8988T (cell line): Measurements from ENCODE around the gene ZWILCH.

Experiments
- DNase-seq: peaks from one replicate; pipeline ENCODE4 v3.0.0; 2011

The ZWILCH gene

GRCh38 chr15:66558271-66558670 is 53.1 kb downstream of the ZWILCH start:
- DNase-seq: no peak

DNA sequence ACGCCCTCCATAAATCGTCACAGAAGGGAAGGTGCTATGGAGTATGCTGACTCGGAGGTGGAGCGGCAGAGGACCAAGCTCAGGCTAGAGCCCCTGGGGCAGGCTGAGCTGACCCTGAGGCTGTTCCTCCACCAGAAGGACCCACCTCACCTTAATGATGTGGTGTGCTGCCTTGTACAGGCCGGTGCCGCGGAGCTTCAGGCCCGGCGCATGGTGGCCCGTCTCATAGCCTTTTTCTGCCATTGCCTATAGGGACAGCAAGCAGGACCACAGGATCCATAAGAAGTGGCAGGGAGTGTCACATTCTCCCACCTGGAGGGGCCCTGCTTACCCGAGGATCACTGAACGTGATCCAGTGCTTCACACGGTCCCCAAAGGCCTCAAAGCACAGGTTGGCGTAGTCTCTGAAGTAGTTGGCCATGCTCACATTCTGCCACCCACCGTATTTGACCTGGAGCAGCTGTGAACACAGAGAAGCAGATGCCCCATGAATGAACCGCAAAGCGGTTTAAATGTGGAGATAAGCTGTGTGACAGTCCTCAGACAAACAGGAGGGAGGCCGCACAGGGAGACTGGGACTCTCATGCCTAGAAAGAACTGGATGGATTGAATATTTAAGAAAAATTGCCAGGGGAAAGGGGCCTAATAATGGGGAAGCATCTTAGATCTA is 55.9 kb downstream of the ZWILCH start:
- no peak for DNase-seq

- DNase-seq: no peak
Measured at GRCh38 chr15:66563126-66563525, 58.0 kb downstream of the ZWILCH start.

DNA sequence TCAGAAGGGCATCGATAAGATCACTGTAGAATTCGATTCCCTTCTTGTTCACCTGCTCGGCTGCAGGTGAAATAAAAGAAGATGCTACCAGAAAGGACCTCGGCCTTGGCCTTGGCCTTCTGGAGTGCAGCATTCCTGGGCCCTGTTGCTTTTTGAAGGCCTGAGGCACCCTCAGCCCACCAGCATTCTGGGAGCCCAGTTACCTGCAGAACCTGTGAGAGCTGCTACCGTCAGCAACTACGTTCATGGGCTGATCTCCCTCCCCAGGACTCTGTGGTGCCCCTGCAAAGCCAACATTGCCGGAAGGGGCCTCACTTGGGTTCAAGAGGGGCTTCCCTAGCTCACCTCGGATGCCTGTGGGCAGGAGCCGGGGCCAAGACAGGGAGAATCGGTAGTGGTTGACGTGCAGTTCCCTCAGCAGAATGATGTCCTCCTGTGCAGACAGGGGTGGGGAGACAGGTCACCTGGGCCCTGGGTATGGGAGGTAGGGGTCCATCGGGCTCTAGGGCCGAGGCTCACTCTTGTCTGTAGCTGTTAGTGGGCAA is 58.5 kb downstream of the ZWILCH start:
- DNase-seq: no peak

DNA sequence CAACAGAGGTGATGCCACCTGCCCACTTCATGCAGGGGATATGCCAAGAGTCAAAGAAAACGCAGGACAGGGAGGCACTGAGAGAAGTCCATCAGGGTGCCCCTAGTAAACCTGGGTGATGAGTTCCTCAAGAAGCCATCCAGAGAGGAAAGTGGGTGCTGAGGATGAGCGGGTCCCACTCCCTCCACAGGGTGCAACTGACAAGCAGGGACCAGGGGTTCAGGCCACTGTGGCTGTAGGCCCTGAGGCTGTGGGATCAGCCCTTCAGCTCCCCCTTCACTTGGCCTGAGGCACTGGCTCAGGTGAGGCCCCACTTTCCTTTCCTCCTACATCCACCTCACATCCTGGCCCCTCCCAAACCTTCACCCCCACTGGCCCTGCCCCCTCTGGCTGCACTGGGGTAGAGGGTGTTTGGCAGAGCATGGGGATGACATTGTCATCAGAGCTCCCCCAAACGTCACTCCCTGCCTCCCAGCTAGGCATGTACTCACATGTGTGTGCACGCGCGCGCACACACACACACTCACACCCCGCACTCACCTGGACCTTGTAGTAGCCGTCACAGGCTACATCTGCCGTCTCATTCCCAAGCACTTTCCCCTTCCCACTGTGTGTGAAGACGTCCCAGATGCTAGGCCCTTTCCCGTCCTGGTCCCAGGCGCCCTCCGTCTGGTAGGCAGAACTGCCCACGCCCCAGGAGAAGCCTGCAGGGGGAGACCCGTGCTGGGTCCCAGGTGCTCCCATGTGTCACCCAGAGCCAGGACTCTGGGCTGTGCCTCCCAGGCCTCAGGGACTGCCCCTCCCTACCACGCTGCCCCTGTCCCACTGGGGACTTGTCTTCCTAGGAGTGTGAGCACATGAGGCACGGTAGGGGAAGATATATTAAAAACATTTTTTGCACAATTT is 59.3 kb downstream of the ZWILCH start:
- no peak for DNase-seq

DNA sequence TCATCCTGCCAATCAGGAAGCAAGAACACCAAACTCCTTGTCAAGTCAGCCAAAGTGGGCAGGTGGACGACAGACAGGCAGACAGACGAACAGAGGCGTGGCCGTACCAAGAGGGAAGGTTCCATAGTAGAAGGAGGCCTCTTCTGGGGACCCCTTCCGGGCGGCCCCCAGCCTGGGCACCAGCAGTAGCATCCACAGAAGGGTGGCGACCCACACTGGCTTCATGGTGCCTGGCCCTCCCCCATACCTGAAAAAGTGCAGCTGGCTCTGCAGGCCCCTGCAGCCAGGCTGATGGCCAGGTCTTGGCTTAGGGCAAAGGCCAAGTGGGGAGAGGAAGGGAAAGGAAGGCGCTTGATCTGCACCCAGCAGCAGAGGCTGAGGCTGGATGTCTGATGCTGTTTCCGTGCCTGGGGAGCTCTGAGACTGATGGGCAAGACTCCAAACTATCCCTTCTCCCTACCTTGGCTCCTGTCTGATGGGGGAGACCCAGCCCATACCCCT is 60.1 kb downstream of the ZWILCH start:
- DNase-seq: no peak

DNA sequence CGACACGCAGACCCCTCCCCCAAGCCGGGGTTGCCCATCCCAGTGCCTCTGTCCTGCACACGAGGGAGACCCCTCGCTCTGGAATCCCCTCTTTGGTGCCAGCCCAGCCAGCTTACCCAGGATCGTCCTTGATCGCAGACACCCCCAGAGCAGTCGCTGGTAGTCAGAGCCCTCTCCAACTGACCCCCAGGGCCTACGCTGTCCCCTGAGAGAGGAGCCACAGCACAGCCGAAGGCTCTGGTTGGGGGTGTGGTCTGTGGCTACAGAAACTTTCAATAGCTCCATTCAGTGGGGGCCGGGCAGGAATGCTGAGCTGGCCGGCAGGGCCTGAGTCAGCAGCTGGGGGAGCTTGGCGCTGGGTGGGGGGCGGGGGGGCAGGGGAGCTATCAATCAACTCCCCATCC is 60.6 kb downstream of the ZWILCH start, which contains the start of gene LCTL:
TSS of gene LCTL (minus strand) at position 258 of the 404 bp plus-strand sequence. CDS start 633 bp downstream, outside the sequence.
- no peak for DNase-seq

- DNase-seq: peak; percentile 43
Measured at GRCh38 chr15:66566963-66567531, 61.9 kb downstream of the ZWILCH start.

DNA sequence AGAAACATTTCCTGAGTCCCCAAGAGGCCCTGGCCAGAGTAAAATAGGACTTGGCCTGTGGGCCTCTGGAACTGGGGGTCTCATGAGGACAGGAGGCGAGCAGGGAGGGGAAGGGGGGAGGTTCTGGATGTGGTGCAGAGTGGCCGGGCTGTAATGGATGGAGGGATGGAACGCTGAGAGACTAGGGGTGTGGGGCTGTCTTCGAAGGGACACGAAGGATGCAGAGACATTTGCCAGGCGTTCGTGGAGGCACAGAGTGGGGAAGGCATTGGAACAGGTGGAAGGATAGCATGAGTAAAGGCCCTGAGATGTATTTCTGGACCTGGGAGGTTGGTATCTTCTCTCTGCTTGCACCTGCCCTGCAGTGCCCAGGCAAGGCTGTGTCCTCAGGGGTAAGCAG is 62.8 kb downstream of the ZWILCH start:
- no peak for DNase-seq

DNA sequence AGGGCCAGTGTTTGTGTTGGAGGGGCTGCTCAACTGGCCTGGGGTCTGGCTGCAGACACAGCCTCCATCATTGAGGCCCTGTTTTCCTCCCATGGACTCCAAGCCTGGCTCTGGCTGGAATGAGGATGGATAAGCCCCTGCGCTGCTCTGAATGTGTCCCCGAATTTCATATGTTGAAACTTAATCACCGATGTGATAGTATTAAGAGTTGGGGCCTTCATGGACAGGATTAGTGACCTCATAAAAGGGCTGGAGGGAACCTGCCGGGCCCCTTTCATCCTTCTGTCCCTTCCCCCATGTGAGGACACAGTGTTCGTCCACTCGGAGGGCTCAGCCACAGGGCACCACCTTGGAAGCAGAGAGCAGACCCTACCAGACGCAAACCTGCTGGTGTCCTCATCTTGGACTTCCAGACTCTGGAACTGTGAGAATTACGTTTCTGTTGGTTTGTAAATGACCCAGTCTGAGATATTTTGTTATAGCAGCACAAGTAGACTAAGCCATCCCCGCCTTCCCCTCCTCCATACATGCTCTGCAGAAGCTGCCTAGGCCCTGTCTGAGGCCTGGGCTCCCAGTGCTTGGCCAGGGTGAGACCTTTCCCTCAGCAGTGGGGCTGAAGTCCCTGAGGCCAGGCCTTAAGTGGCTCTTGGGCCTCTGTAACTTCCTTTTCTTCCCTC is 64.5 kb downstream of the ZWILCH start:
- no peak for DNase-seq

- DNase-seq: no peak
Measured at GRCh38 chr15:66570327-66570726, 65.2 kb downstream of the ZWILCH start.

DNA sequence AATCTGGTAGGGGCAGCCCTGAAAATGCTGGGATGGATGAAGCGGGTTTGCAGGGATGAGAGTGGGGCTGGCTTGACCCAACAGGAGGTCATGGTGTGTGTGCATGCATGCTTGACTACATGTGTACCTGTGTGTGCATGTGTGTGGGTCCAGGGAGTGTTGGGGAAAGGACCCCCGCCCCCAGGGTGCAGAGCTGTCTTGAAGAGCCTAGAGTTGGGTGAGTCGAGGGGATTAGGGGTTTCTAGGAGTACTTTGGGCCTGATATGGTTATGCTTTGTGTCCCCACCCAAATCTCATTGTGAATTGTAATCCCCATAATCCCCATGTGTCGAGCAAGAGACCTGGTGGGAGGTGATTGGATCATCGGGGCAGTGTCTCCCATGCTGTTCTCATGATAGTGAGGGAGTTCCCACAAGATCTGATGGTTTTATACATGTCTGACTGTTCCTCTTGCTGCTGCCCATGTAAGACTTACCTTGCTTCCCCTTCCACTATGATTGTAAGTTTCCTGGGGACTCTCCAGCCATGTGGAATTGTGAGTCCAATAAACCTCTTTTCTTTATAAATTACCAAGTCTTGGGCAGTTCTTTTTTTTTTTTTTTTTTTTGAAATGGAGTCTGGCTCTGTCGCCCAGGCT is 65.8 kb downstream of the ZWILCH start:
- DNase-seq: no peak

- DNase-seq: no peak
Measured at GRCh38 chr15:66572146-66572545, 67.0 kb downstream of the ZWILCH start.

DNA sequence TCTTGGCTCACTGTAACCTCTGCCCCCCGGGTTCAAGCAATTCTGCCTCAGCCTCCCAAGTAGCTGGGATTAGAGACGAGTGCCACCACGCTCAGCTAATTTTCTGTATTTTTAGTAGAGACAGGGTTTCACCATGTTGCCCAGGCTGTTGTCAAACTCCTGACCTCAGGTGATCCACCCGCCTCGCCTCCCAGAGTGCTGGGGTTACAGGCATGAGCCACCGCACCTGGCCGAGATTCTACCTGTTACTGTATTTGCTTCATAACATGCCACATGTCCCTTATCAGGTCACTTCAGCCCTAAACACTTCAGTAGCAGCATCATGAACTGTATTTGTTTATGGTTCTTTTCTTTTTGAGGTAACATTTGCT is 68.2 kb downstream of the ZWILCH start:
- DNase-seq: no peak

GRCh38 chr15:66573719-66574595 is 68.8 kb downstream of the ZWILCH start:
- DNase-seq: no peak

GRCh38 chr15:66574596-66574950 is 69.4 kb downstream of the ZWILCH start:
- no peak for DNase-seq

DNA sequence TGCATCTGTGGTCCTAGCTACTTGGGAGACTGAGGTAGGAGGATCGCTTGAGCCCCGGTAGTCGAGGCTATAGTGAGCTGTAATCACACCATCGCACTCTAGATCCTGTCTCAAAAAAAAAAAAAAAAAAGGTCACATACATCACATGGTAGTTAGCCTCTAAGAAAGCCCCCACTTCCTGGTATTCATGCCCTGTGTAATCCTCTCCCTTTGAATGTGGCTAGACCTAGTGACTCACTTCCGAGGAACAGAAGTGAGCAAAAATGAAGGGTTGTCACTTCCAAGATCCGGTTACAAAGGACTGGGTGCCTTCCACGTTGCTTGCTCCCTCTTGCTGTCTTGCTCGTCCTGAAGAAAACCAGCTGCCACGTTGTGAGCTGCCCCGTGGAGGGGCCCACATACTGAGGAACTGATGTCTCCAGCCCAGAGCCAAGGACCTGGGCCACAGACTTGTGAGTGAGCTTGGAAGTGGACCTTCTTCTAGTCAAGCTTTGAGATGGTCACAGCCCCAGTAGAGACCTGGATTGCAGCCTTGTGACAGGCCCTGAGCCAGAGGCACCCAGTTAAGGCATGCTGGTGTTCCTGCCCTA is 73.3 kb downstream of the ZWILCH start:
- no peak for DNase-seq

GRCh38 chr15:66580643-66581042 is 75.5 kb downstream of the ZWILCH start:
- DNase-seq: no peak

DNA sequence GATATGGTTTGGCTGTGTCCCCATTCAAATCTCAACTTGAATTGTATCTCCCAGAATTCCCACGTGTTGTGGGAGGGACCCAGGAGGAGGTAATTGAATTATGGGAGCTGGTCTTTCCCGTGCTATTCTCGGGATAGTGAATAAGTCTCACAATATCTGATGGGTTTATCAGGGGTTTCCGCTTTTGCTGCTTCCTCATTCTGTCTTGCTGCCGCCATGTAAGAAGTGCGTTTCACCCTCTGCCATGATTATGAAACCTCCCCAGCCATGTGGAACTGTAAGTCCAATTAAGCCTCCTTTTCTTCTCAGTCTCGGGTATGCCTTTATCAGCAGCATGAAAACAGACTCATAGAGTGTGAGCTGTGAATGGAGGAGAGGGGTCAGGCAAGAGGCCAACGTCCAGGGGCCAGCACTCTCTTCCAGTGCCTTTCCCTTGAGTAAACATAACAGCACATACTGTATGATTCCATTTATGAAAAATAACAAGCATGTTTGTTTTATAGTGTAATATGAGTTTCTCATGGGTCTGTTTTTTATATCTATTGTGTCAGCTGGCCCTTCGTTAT is 76.9 kb downstream of the ZWILCH start:
- no peak for DNase-seq

DNA sequence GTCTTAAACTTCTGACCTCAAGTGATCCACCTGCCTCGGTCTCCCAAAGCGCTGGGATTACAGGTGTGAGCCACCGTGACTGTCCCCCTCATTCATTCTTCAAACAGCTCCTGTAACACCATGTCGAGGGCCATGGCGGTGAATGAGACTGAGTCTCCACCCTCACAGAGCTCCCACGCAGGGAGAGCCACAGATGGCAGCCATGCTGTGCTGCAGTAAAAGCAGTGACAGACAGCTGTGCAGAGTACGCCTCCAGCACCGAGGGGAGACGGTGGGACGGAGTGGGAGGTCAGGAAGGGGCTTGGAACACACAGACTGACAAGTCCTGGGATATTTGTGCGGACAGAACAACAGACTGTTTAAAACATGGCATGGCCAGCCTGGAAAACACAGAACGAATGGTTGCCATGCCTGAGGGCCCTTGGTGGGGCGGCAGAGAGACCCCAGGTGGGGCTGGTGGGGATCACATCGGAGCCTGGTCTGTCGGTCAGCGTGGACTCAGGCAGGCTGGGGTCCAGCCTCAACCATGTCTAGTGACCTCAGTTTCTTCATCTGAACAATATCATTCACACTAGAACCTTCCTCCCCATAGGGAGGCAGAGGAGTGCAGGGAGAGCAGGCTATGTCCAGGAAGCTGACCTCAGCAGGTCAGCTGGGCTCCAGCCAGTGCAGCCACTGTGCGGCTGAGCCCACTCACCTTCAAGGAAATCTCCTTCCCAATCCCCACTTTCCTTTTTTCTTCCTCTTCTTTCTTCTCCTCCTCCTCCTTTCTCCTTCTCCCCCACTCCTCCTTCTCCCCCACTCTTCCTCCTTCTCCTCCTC is 81.2 kb downstream of the ZWILCH start:
- DNase-seq: no peak
